Left cardiac atrium (tissue), 4 donors: ENCODE data around the gene CTNNAL1. TPM values are rescaled to one million over a fixed set of nuclear protein-coding genes. Genes with fewer than 3 reads are reported as not detected.
"Not testable (repeated sequence)": the region's sequence is repeated elsewhere in the genome, so short reads cannot be mapped to it uniquely, and the experiment has no call there.

ENCODE experiments used
- ATAC-seq, 2 donors: fragments of 200-7000 bp; cut with Tn5 transposase; one replicate each; pipeline ENCODE4 v1.9.1; 2020; ENCODE audit warnings: mild to moderate bottlenecking in 2 of 2, moderate library complexity in 2 of 2
- DNase-seq: peaks from one replicate; pipeline ENCODE4 v3.0.0-alpha.2; 2020
- intact Hi-C, 2 donors: fragments of 100-400 bp; cut with DNase I; formaldehyde crosslinking; loops; one replicate each; pipeline versions ENCODE4 v1.14.1 to v1.15.1; 2022 to 2023
- long read RNA-seq: library from polyadenylated mRNA; unstranded; transcript quantifications from one replicate; pipeline ENCODE4 v2.0.0, GENCODE V29; 2021
- total RNA-seq, 2 donors: library from RNA; stranded (reverse); fragmentation: NEBNext Ultra II Directional; extraction: Animal tissue kit (Norgen Biotek cat#: 25700); gene quantifications; one replicate each; pipeline ENCODE4 v1.2.1, GENCODE V29; 2021
- donor health status: DM: no; HTN: yes; CAD: no.
- donor health status: DM: no; HTN: yes; CAD: no; lungs with severe emphysema.
- donor health status: DM: yes; HTN: yes; CAD: no.
- donor health status: Dilated cardiomyopathy.

Gene CTNNAL1, protein sequence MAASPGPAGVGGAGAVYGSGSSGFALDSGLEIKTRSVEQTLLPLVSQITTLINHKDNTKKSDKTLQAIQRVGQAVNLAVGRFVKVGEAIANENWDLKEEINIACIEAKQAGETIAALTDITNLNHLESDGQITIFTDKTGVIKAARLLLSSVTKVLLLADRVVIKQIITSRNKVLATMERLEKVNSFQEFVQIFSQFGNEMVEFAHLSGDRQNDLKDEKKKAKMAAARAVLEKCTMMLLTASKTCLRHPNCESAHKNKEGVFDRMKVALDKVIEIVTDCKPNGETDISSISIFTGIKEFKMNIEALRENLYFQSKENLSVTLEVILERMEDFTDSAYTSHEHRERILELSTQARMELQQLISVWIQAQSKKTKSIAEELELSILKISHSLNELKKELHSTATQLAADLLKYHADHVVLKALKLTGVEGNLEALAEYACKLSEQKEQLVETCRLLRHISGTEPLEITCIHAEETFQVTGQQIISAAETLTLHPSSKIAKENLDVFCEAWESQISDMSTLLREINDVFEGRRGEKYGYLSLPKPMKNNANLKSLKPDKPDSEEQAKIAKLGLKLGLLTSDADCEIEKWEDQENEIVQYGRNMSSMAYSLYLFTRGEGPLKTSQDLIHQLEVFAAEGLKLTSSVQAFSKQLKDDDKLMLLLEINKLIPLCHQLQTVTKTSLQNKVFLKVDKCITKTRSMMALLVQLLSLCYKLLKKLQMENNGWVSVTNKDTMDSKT
- total RNA-seq = 10 to 100 TPM; 87.0 to 91.2 TPM
- long read RNA-seq, transcript CTNNAL1-201 (19 exons, 2,490 nt) = major isoform, 86 of 117 reads
- long read RNA-seq, partial matches to known transcripts = 13 of 117 reads
- long read RNA-seq, other reads (novel, unspliced or antisense) = 17 of 117 reads

DNA sequence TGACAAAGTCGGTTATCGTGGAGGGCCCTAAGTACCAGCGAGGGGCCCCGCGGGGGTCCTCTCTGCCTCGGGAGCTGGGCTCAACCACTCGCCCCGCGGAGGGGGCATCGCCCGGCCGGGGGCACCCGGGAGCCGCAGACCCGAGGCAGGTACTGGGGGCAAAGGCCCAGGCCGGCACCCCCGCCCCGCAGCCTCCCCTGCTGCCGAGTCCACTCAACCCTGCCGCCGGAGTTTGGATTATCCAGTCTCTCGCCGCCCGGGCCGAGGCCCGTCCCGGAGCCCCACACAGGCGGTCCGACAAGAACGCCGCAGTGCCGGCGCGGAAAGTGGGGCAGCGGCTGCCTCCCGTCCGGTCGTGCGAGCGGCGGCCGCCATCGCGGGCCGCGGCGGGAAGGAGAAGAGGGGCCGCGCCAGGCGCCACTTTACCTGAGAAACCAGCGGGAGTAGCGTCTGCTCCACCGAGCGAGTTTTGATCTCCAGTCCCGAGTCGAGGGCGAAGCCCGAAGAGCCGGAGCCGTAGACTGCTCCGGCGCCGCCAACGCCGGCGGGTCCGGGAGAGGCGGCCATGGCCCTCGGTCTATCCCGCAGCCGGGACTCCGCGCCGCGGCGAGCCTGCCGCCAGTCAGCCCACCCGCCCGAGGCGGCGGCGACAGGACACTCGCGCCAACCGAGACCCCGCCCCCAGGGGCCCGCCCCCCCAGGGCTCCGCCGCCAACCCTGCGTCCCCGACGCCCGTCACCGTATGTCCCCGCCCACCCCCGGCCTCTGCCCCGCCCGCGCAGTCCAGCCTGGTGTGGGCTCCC, at the start of gene CTNNAL1:
TSS of gene CTNNAL1 (minus strand) at position 624 of the 803 bp plus-strand sequence. CDS start at position 567, 57 bp downstream.
- intact Hi-C loops = no loop called here
- ATAC-seq = peak; percentile 97
- DNase-seq = peak; percentile 95

DNA sequence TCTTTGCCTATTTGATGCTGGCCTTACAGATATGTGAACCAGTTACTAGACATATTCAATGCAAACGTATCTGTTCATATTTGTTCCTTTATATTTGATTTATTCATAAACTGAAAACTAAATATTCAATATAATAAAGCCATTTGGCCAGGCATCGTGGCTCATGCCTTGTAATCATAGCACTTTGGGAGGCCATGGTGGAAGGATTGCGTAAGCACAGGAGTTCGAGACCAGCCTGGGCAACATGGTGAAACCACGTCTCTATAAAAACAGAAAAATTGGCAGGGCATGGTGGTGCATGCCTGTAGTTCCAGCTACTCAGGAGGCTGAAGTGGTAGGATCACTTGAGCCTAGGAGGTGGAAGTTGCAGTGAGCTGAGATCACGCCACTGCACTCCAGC, 49.2 kb upstream of the CTNNAL1 start:
- ATAC-seq (no peak), DNase-seq (no peak)
- intact Hi-C loops = no loop called here

DNA sequence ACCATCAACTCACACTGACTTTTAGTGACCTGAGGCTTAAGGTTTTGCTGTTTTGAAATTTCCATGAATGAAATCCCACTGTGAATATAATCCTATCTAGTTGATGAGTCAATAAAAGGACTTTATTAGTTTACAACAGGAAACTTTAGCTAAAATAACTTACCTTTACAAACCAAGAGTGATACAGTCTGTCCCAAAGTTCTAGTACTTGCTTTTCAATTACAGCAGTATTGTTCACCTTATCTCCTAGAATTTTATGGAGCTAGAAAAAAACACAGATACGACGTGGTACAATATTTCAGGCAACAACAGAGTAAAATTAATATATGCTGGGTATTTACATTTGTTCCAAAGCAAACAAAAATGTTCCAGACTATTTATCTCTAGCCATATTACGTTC, 46.9 kb upstream of the CTNNAL1 start:
- intact Hi-C loops = no loop called here
- ATAC-seq = no peak
- no peak for DNase-seq

DNA sequence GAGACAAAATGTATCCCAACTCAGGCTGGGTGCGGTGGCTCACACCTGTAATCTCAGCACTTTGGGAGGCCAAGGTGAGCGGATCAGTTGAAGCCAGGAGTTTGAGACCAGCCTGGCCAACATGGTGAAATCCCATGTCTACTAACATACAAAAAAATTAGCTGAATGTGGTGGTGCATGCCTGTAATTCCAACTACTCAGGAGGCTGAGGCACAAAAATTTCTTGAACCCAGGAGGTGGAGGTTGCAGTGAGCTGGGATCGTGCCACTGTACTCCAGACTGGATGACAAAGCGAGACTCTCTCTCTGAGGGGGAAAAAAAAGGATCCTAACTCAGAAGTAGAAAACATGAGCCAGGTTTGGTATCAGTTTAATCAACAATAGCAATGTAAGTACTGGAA, 39.8 kb upstream of the CTNNAL1 start:
- DNase-seq, ATAC-seq, intact Hi-C loops: not testable (repeated sequence)

DNA sequence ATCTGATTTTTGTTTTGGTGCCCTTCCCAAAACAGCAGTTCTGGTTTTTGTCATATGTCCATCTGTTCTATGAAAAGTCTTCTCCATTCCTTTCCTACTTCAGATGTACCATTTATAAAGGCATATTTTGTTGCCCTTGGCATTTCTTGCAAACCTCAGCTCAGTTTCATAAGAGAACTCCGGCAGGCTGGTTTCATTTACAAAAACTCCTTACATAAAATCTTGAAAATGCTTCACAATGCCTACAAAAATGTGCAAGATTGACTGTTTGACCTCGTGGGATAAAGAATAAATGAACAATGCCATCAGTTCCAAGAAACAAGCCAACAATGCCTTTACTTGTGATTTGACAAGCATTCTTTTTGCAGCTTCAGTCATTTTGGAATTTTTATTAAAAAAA, 39.1 kb upstream of the CTNNAL1 start:
- DNase-seq (no peak), ATAC-seq (no peak)
- intact Hi-C loops = no loop called here

DNA sequence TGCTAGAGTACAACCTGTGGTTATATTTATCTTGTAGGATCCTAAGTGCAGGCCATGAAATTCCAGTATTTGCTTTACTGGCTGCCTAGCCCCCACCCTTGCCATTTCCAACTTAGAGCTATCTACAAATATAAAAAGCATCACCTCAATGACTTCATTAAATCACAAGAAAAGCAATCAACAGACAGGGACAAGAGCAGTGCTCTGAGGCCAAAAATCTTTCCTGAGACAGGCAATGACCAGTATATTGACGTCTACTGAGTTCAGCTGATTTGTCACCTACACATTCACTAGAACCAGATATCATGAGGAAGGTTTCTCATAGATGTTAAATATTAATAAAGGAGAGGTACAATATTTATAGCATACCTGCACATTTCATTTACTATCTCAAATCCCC, 38.4 kb upstream of the CTNNAL1 start:
- no peak for ATAC-seq
- intact Hi-C loops = no loop called here
- no peak for DNase-seq

DNA sequence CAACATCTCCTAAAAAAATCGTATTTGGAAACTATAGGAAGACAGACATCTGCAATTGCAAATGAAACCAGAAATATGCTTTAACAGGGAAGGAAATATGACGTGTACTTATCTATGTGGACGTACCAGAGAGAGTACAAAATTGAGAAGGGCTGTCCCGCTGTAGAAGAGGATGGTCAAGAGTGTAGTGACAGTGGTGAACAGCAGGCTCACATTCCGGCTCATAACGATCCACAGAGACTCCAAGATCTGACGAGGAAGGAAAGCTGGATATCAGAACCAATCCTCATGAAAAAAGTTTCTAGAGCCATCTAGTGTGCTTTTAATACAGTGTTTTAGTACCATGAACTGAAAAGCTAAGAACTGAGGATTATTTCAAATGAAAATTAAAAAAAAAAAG, 37.1 kb upstream of the CTNNAL1 start:
- DNase-seq = no peak
- ATAC-seq = peak; percentile 70 to 74
- intact Hi-C loops = no loop called here

DNA sequence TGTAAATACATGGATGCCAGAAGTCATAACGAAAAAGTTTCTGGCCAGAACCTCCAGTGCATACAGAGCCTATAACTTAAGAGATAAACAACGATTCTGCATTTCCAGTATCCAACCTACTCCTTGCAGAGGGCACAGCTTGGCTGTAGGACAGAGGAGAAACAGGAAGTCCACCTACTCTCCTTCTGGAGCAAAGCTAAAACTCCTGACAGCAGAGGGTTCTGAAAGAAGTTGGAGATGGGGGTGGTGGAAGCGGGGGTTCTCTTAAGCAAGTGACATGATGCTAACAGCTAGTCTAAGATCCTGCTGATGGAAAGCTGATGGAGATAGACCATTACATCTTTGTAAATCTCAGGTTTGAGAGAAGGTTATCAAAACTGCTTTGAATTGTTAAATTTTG, 35.5 kb upstream of the CTNNAL1 start:
- intact Hi-C loops = no loop called here
- DNase-seq = no peak
- no peak for ATAC-seq

DNA sequence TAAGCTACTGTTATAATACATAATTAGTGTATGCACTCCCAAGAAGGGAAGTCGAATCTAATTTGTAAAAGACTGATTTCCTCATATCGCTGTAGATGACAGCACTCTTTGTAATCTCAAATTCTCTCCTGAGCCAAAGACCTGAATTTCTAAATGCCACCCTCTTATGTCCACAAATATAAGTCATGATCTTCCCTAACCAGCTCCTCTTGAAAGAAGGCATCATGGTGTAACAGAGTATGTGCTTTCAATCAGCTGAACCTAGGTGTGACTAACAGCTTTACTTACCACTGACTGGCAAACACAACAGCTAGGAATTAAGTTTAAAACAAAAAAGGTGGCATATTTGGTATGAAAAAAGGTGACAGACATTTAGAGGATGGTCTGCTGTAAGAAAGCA, 34.0 kb upstream of the CTNNAL1 start:
- DNase-seq = no peak
- no peak for ATAC-seq
- intact Hi-C loops = no loop called here

DNA sequence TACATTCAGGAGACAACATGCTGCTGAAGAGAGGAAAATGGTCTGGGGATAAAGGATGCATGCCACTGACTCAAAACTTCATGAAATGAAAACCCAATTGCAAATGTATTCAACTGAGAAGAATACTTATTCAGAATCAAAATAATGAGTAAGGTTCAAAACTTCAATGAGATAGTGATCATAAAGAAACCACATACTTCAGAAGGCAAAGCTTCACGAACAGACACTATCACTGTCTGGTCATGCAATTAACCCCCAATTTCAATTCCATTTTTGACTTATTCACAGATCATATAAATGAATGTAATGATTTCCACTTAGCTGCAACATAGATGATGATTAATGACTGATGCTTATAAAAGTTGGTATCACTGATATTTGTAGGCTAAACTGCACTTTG, 33.0 kb upstream of the CTNNAL1 start:
- DNase-seq = no peak
- intact Hi-C loops = no loop called here
- no peak for ATAC-seq

DNA sequence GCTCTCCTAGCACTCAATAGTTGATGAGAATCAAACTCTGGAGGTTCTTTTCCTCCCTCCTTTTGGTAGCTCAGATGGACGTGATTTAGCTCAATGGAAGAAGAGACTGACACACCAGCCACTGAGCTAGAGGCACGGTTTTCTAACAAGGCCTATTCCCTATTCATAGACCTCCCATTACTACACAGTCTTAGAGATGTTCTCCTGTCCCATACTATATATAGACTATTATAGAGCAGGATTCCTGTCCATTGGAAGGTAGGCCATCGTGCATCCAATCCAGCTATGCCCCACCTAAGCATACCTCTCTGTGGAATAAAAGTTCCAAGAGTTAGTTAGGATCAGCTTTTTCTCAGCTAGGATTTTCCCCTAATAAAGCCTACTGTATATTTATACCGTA, 30.3 kb upstream of the CTNNAL1 start:
- ATAC-seq (no peak), DNase-seq (no peak)
- intact Hi-C loops = no loop called here

DNA sequence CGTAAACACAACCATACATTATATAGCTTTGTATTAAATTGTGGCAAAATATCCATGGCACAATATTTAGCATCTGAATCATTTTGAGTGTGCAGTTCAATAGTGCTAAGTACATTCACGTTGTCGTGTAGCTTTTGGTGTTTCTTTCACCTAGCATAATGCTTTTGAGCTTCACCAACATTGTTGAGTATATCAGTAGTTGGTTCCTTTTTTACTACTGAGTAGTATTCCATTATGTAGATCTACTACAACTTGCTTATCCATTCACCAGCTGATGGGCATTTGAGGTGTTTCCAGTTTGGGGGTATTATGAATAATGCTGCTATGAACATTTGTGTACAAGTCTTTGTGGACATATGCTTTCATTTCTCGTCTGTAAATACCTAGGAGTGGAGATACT, 27.3 kb upstream of the CTNNAL1 start:
- intact Hi-C loops = no loop called here
- ATAC-seq (no peak), DNase-seq (no peak)

DNA sequence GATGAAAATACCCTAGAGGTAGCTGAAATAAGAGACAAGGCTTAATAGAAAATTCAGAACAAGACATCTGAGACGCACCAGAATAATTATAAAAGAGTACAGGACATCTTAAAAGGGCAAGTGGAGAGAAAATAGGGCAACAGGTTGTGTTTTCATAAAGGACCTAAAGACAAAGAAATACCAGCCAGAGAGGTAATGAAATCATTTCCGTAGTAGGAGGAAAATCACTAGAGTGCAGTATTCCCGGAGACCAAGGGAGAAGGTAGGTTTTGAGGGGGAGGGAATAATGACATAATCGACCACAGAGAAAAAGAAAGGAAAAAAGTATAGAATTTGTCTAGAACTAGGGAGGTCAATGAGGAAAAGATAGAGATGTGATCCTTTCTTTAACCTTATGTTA, 26.2 kb upstream of the CTNNAL1 start:
- intact Hi-C loops = no loop called here
- DNase-seq = no peak
- no peak for ATAC-seq

DNA sequence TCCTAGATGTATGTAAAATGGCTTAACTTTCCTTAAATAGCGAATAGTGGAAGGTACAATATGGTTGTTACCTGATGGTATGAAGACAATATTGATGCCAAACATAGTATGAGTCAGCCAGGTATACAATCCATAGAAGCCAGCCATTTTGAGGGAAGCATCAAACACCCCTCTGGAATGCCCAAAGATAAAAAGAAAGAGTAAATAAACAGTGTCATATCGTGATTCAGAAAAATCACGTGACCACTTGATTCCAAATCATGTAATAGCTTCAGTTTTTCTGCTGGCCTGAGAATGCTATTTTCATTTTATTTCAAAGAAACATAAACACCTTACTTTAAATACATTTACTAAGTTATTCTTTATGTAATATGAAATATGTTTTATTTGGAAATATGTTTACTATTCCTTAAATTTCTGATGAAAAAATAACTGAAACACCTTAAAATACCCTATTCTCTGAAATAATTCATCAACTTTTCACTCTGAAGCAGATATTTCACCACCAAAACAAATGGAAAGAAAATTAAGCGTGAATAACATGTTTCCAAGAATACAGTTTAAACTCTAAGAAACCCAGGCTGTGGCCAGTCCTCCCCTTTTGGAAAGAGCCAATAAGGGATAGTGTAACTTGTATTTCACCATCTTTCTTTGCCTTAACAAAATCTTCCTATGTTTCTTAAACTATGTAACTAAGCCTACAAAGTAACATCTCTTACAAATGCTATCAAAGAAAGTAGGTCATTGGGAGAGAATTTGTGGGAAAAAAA, 24.8 kb upstream of the CTNNAL1 start:
- intact Hi-C loops = no loop called here
- ATAC-seq (no peak), DNase-seq (no peak)

DNA sequence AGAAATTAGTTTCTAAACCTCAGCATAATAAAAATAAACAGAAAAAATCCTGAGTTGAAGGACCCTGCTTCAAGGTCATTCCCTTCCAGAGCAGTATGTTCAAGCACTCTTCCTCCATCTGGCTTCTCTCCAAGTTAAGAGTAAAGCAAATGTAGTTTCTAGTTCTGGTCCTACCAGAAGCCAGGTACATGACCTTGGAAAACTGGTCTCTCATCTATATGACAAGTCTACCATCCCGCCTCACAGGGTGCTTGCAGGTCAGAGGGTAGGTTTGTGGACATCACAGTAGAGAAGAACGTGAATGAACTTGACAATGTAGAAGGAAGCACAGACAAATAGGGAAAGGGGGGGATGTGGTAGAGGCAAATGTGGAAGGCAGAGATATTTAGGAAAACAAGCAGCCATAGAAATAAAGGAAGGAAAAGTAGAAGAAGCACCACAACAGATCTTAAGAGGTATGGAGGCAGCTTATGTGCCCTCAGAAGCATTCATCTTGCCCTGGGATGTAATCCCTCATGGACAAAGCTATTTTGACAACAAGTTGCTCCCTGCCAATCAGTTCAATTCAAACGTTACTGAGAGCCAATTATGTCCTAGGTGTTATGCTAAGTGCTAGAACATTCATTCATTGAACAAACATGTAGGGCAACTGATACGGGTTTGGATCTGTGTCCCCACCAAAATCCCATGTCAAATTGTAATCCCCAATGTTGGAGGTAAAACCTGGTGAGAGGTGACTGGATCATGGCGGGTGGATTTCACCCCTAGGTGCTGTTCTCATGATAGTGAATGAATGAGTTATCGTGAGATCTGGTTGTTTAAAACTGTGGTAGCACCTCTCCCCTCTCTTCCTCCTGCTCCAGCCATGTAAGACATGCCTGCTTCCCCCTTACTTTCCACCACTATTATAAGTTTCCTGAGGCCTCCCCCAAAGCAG, 23.7 kb upstream of the CTNNAL1 start:
- DNase-seq (no peak), ATAC-seq (peak; percentile 15 to 37)
- intact Hi-C loops = no loop called here

DNA sequence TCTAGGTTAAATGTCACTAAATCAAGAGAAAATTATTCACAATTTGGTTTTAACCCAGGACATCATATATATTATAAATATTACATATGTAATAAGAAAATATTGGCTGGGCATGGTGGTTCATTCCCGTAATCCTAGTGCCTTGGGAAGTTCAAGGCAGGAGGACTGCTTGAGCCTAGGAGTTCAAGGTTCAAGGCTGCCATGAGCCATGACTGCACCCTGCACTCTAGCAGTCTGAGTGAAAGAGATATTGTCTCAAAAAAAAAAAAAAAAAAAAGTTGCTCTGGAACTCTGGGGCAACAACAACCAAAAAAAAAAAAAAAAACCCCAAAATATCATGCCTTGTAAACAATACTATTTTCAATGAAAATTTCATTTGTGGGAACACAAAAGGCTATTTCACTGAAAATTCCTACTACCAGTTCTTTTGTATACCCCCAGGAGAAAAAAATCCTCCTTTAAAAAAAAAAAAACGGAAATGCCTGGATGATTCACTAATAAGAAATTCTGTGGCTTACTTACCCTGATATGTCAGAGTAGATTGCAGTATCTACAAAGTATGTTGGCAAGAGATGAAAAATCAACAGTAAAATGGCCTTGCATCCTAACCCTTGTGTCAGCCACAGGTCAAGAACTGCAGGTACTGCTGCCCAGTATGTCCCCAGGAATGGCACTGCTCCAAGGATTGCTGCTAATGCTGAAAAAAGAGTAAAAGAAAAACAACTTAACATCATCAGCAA, 22.6 kb upstream of the CTNNAL1 start:
- DNase-seq (peak; percentile 54), ATAC-seq (peak; percentile 67 to 91)
- intact Hi-C loops = no loop called here
